HEK293 (cell line): ENCODE measurements around the gene MACC1.

Experiments
- CTCF ChIA-PET: fragments of 350-600 bp; formaldehyde crosslinking; extraction: SDS; loops from one replicate; lab custom pipeline; 2021; ENCODE audit warnings: antibody characterized with exemption; lab: Yijun Ruan, JAX
- POLR2A ChIA-PET: fragments of 300-600 bp; formaldehyde crosslinking; extraction: SDS; loops from one replicate; lab custom pipeline; 2020; ENCODE audit warnings: antibody characterized with exemption, inconsistent platforms; lab: Yijun Ruan, JAX
- H3K27ac ChIP-seq: fragments of 200-500 bp; sonication (Bioruptor generic); 2 replicates; pipeline ENCODE4 v1.5.1; 2014; ENCODE audit warnings: low read depth, low read length, control low read depth, inconsistent platforms; ENCODE audit errors: extremely low read depth
- H3K36me3 ChIP-seq, 2 experiments: fragments of 200-500 bp in 1 of 2; sonication (Bioruptor generic) in 1 of 2; 1 replicate in 1 of 2; 2 replicates in 1 of 2; pipeline ENCODE4 v1.5.1; 2014 to 2017; ENCODE audit warnings: inconsistent platforms in 2 of 2, low read length in 2 of 2; ENCODE audit not compliant: control insufficient read depth in 2 of 2, insufficient read depth in 1 of 2
- H3K4me1 ChIP-seq: fragments of 200-500 bp; sonication (Bioruptor generic); 2 replicates; pipeline ENCODE4 v1.5.1; 2014; ENCODE audit warnings: mild to moderate bottlenecking, low read length, inconsistent platforms; ENCODE audit not compliant: control insufficient read depth, insufficient read depth
- H3K4me3 ChIP-seq: 2 replicates; pipeline ENCODE4 v1.5.1; 2011; ENCODE audit warnings: low read depth, mild to moderate bottlenecking, control low read depth, low read length, moderate library complexity
- H3K9me3 ChIP-seq: fragments of 200-500 bp; sonication (Bioruptor generic); 2 replicates; pipeline ENCODE4 v1.5.1; 2014; ENCODE audit warnings: low read depth, low read length, inconsistent platforms; ENCODE audit not compliant: control insufficient read depth, insufficient read depth
- HOXC10 ChIP-seq: sonication (generic); formaldehyde crosslinking; IDR thresholded peaks from 2 replicates; pipeline ENCODE4 v1.8.1; 2023; ENCODE audit warnings: mild to moderate bottlenecking, missing genetic modification reagents
- HOXD13 ChIP-seq: sonication (generic); formaldehyde crosslinking; IDR thresholded peaks from 2 replicates; pipeline ENCODE4 v1.8.0; 2022; ENCODE audit warnings: missing genetic modification reagents, borderline replicate concordance
- OSR2 ChIP-seq: fragments of 450-650 bp; formaldehyde crosslinking; IDR thresholded peaks from 2 replicates; pipeline ENCODE4 v1.5.1; 2016; ENCODE audit warnings: missing biosample characterization, missing genetic modification characterization
- TCF7L2 ChIP-seq: IDR thresholded peaks from 2 replicates; pipeline ENCODE4 v1.6.1; 2011; ENCODE audit warnings: low read depth, mild to moderate bottlenecking, inconsistent platforms, low read length, moderate library complexity, borderline replicate concordance
- ZBTB17 ChIP-seq: fragments of 450-650 bp; formaldehyde crosslinking; IDR thresholded peaks from 2 replicates; pipeline ENCODE4 v1.5.1; 2016; ENCODE audit warnings: missing biosample characterization, missing genetic modification characterization
- ZBTB20 ChIP-seq: fragments of 450-650 bp; formaldehyde crosslinking; IDR thresholded peaks from 2 replicates; pipeline ENCODE4 v1.5.1; 2016; ENCODE audit warnings: missing biosample characterization, missing genetic modification characterization
- ZBTB8A ChIP-seq: fragments of 450-650 bp; formaldehyde crosslinking; IDR thresholded peaks from 2 replicates; pipeline ENCODE4 v1.5.1; 2016; ENCODE audit warnings: missing biosample characterization, missing genetic modification characterization
- ZEB2 ChIP-seq: fragments of 450-650 bp; formaldehyde crosslinking; IDR thresholded peaks from 2 replicates; pipeline ENCODE4 v1.5.1; 2016; ENCODE audit warnings: missing biosample characterization, missing genetic modification characterization
- ZFHX2 ChIP-seq: fragments of 450-650 bp; formaldehyde crosslinking; conservative IDR thresholded peaks from 2 replicates; pipeline ENCODE4 v1.5.1; 2016; ENCODE audit warnings: missing biosample characterization, missing genetic modification characterization
- ZNF174 ChIP-seq: fragments of 450-650 bp; formaldehyde crosslinking; IDR thresholded peaks from 2 replicates; pipeline ENCODE4 v1.5.0; 2017; ENCODE audit warnings: missing biosample characterization, mild to moderate bottlenecking, missing genetic modification characterization
- ZNF175 ChIP-seq: fragments of 450-650 bp; formaldehyde crosslinking; IDR thresholded peaks from 2 replicates; pipeline ENCODE4 v1.5.1; 2016; ENCODE audit warnings: missing biosample characterization, missing genetic modification characterization
- ZNF302 ChIP-seq: fragments of 450-650 bp; formaldehyde crosslinking; IDR thresholded peaks from 2 replicates; pipeline ENCODE4 v1.5.1; 2016; ENCODE audit warnings: missing biosample characterization, missing genetic modification characterization, low read depth
- ZNF350 ChIP-seq: fragments of 450-650 bp; formaldehyde crosslinking; IDR thresholded peaks from 2 replicates; pipeline ENCODE4 v1.5.0; 2017; ENCODE audit warnings: missing biosample characterization, mild to moderate bottlenecking, missing genetic modification characterization
- ZNF366 ChIP-seq: fragments of 450-650 bp; formaldehyde crosslinking; conservative IDR thresholded peaks from 2 replicates; pipeline ENCODE4 v1.5.1; 2016; ENCODE audit warnings: missing biosample characterization, missing genetic modification characterization
- ZNF391 ChIP-seq: fragments of 450-650 bp; formaldehyde crosslinking; IDR thresholded peaks from 2 replicates; pipeline ENCODE4 v1.5.1; 2016; ENCODE audit warnings: low read depth, missing biosample characterization, missing genetic modification characterization, borderline replicate concordance
- ZNF394 ChIP-seq: fragments of 450-650 bp; formaldehyde crosslinking; IDR thresholded peaks from 2 replicates; pipeline ENCODE4 v1.5.1; 2016; ENCODE audit warnings: missing biosample characterization, missing genetic modification characterization, mild to moderate bottlenecking, moderate library complexity, borderline replicate concordance
- ZNF510 ChIP-seq: fragments of 450-650 bp; formaldehyde crosslinking; IDR thresholded peaks from 2 replicates; pipeline ENCODE4 v1.5.1; 2018; ENCODE audit warnings: mild to moderate bottlenecking, missing genetic modification characterization, missing biosample characterization; ENCODE audit not compliant: insufficient replicate concordance
- ZNF530 ChIP-seq: fragments of 450-650 bp; formaldehyde crosslinking; IDR thresholded peaks from 2 replicates; pipeline ENCODE4 v1.5.1; 2016; ENCODE audit warnings: low read depth, missing biosample characterization, missing genetic modification characterization
- ZNF623 ChIP-seq: fragments of 450-650 bp; formaldehyde crosslinking; IDR thresholded peaks from 2 replicates; pipeline ENCODE4 v1.5.1; 2016; ENCODE audit warnings: missing biosample characterization, missing genetic modification characterization
- ZNF626 ChIP-seq: fragments of 450-650 bp; sonication (Bioruptor Pico); formaldehyde crosslinking; IDR thresholded peaks from 2 replicates; pipeline ENCODE4 v1.5.1; 2018; ENCODE audit warnings: missing biosample characterization, missing genetic modification characterization, inconsistent platforms
- ZNF629 ChIP-seq: fragments of 450-650 bp; formaldehyde crosslinking; IDR thresholded peaks from 2 replicates; pipeline ENCODE4 v1.5.1; 2017; ENCODE audit warnings: missing biosample characterization, missing genetic modification characterization
- ZNF777 ChIP-seq: fragments of 450-650 bp; formaldehyde crosslinking; IDR thresholded peaks from 2 replicates; pipeline ENCODE4 v1.5.1; 2017; ENCODE audit warnings: missing biosample characterization, missing genetic modification characterization, borderline replicate concordance
- ZSCAN16 ChIP-seq: fragments of 450-650 bp; formaldehyde crosslinking; IDR thresholded peaks from 2 replicates; pipeline ENCODE4 v1.5.1; 2016; ENCODE audit warnings: missing biosample characterization, missing genetic modification characterization
- TF ChIP-seq, protein P1 (sequence below): fragments of 450-650 bp; formaldehyde crosslinking; IDR thresholded peaks from 2 replicates; pipeline ENCODE4 v1.5.1; 2016; ENCODE audit warnings: missing biosample characterization, missing genetic modification characterization
- TF ChIP-seq, protein P2 (sequence below): fragments of 450-650 bp; formaldehyde crosslinking; IDR thresholded peaks from 2 replicates; pipeline ENCODE4 v1.5.1; 2016; ENCODE audit warnings: missing biosample characterization, missing genetic modification characterization
- TF ChIP-seq, protein P3 (sequence below): fragments of 450-650 bp; formaldehyde crosslinking; IDR thresholded peaks from 2 replicates; pipeline ENCODE4 v1.5.1; 2016; ENCODE audit warnings: missing biosample characterization, missing genetic modification characterization, borderline replicate concordance
- TF ChIP-seq, protein P4 (sequence below): fragments of 450-650 bp; formaldehyde crosslinking; IDR thresholded peaks from 2 replicates; pipeline ENCODE4 v1.5.1; 2016; ENCODE audit warnings: missing biosample characterization, missing genetic modification characterization

The MACC1 gene

DNA sequence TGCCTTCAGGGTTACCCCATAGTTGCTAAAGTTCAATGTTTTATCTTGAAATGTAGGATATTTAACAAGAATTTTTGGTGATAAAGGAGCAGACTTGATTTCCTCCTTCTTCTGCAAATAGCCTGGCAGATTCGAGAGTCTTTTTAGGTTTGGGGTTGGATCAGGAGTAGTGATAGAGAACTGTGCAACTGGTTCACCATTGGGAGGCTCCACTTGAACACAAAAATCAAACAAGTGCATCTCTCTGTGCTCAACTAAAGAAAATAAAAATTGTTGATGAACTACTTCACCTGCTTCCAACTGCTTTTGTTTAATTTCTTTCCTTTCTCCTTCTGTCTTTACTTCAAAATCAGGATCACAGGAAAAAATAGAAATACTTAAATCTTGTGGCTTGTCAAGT, 58.5 kb downstream of the MACC1 start:
- Histone ChIP-seq H3K36me3 (no peaks in the 10 kb centered on the region), H3K4me1 (no peaks in the 10 kb centered on the region), H3K9me3 (no peaks in the 10 kb centered on the region), H3K4me3 (no peak overlapping the region), H3K27ac (no peak overlapping the region)
- POLR2A ChIA-PET: no interaction called here
- TF ChIP-seq, protein P1, sequence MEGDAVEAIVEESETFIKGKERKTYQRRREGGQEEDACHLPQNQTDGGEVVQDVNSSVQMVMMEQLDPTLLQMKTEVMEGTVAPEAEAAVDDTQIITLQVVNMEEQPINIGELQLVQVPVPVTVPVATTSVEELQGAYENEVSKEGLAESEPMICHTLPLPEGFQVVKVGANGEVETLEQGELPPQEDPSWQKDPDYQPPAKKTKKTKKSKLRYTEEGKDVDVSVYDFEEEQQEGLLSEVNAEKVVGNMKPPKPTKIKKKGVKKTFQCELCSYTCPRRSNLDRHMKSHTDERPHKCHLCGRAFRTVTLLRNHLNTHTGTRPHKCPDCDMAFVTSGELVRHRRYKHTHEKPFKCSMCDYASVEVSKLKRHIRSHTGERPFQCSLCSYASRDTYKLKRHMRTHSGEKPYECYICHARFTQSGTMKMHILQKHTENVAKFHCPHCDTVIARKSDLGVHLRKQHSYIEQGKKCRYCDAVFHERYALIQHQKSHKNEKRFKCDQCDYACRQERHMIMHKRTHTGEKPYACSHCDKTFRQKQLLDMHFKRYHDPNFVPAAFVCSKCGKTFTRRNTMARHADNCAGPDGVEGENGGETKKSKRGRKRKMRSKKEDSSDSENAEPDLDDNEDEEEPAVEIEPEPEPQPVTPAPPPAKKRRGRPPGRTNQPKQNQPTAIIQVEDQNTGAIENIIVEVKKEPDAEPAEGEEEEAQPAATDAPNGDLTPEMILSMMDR (tag by site-specific recombination): no peak
- TF ChIP-seq ZBTB20 (tag by site-specific recombination) (no peak), ZNF350 (tag by site-specific recombination) (no peak), ZNF174 (no peak), ZNF530 (tag by site-specific recombination) (no peak), ZEB2 (tag by site-specific recombination) (no peak), ZFHX2 (tag by site-specific recombination) (no peak), HOXD13 (CRISPR knock-in tag) (no peak), ZSCAN16 (no peak), ZNF175 (tag by site-specific recombination) (no peak)
- CTCF ChIA-PET: interaction anchor here (1.0 to 2.5 kb wide), 7 partner anchors 10 to 440 kb away, joined by 3 to 9 read pairs (median 6); no protein-coding TSS in a partner anchor

DNA sequence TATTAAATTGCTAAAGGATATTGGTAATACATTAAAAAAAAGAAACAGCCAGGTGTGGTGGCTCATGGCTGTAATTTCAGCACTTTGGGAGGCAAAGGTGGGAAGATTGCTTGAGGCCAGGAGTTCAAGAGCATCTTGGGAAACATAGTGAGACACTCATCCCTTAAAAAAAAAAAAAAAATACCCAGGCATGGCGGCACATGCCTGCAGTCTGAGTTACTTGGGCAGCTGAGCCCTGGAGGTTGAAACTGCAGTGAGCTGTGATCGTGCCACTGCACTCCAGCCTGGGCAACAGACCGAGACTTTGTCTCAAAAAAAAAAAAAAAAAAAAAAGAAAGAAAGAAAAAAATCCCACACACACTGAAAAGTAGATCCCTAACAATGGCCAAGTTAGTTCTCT, 59.7 kb downstream of the MACC1 start:
- POLR2A ChIA-PET: no interaction called here
- TF ChIP-seq ZNF777 (tag by site-specific recombination) (no peak), ZNF510 (tag by site-specific recombination) (no peak), ZNF302 (tag by site-specific recombination) (no peak), ZNF391 (no peak), ZBTB8A (tag by site-specific recombination) (no peak), HOXC10 (no peak), ZNF366 (tag by site-specific recombination) (no peak), ZBTB17 (no peak), ZNF626 (tag by site-specific recombination) (no peak), ZNF623 (tag by site-specific recombination) (no peak), ZNF394 (tag by site-specific recombination) (no peak), ZNF629 (tag by site-specific recombination) (no peak), OSR2 (tag by site-specific recombination) (no peak), TCF7L2 (no peak)
- TF ChIP-seq, protein P2, sequence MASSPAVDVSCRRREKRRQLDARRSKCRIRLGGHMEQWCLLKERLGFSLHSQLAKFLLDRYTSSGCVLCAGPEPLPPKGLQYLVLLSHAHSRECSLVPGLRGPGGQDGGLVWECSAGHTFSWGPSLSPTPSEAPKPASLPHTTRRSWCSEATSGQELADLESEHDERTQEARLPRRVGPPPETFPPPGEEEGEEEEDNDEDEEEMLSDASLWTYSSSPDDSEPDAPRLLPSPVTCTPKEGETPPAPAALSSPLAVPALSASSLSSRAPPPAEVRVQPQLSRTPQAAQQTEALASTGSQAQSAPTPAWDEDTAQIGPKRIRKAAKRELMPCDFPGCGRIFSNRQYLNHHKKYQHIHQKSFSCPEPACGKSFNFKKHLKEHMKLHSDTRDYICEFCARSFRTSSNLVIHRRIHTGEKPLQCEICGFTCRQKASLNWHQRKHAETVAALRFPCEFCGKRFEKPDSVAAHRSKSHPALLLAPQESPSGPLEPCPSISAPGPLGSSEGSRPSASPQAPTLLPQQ (tag by site-specific recombination): no peak
- TF ChIP-seq, protein P3, sequence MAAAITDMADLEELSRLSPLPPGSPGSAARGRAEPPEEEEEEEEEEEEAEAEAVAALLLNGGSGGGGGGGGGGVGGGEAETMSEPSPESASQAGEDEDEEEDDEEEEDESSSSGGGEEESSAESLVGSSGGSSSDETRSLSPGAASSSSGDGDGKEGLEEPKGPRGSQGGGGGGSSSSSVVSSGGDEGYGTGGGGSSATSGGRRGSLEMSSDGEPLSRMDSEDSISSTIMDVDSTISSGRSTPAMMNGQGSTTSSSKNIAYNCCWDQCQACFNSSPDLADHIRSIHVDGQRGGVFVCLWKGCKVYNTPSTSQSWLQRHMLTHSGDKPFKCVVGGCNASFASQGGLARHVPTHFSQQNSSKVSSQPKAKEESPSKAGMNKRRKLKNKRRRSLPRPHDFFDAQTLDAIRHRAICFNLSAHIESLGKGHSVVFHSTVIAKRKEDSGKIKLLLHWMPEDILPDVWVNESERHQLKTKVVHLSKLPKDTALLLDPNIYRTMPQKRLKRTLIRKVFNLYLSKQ: no peak
- TF ChIP-seq, protein P4, sequence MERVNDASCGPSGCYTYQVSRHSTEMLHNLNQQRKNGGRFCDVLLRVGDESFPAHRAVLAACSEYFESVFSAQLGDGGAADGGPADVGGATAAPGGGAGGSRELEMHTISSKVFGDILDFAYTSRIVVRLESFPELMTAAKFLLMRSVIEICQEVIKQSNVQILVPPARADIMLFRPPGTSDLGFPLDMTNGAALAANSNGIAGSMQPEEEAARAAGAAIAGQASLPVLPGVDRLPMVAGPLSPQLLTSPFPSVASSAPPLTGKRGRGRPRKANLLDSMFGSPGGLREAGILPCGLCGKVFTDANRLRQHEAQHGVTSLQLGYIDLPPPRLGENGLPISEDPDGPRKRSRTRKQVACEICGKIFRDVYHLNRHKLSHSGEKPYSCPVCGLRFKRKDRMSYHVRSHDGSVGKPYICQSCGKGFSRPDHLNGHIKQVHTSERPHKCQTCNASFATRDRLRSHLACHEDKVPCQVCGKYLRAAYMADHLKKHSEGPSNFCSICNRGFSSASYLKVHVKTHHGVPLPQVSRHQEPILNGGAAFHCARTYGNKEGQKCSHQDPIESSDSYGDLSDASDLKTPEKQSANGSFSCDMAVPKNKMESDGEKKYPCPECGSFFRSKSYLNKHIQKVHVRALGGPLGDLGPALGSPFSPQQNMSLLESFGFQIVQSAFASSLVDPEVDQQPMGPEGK (tag by site-specific recombination): no peak
- Histone ChIP-seq H3K4me3 (no peak overlapping the region), H3K27ac (no peak overlapping the region), H3K36me3 (no peaks in the 10 kb centered on the region), H3K4me1 (0 out of 2 replicates have a peak, but pooled peaks cover 2% of the 10 kb centered on the region), H3K9me3 (no peaks in the 10 kb centered on the region)
- CTCF ChIA-PET: interaction anchor here (1.9 kb wide), 1 partner anchor 441 kb away, joined by 8 read pairs; no protein-coding TSS in a partner anchor
